NCI-H345 treated with DMSO at 0.1 percent for 48 hours (cell line): ENCODE results near the gene ADAMTSL1.
"Not testable (repeated sequence)": the region's sequence is repeated elsewhere in the genome, so short reads cannot be mapped to it uniquely, and the experiment has no call there.

Source experiments
- DNase-seq: peaks from one replicate; lab custom pipeline; 2025; ENCODE audit not compliant: unreplicated experiment; lab: John Stamatoyannopoulos, UW

ADAMTSL1 gene

DNA sequence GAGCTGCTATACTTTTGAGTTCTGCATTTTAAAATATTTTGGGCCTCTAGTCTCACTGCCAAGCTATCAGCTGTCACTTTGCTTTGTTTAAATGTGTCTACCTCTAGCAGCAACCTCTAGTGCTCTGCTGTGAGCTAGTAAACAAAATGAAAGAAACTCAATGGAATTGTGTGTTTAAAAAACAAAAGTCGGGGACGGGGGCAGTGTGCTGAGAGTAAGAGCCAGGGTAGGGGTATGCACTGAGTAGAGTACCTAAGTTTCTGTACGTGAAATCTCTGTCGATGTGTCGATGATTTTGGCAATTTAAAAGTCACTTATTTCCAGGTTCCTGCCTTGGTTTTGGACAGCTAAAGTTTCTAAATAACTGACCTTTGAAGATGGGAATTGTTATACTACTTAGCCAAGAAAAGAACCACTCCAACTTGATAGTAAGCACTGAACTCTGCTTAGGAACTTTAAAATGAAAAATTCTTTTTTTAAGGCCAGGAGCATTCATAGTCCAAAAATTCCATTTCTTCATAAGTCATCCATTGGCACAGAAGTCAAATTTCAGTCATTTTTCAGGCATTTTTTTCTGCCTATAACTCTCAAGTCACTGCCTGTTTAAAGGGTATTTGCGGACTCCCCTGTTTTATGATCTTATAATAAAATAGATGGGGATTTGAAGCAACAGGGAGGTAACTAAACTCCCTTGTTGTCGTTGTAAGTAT is 447.6 kb downstream of the ADAMTSL1 start:
- no peak for DNase-seq

DNA sequence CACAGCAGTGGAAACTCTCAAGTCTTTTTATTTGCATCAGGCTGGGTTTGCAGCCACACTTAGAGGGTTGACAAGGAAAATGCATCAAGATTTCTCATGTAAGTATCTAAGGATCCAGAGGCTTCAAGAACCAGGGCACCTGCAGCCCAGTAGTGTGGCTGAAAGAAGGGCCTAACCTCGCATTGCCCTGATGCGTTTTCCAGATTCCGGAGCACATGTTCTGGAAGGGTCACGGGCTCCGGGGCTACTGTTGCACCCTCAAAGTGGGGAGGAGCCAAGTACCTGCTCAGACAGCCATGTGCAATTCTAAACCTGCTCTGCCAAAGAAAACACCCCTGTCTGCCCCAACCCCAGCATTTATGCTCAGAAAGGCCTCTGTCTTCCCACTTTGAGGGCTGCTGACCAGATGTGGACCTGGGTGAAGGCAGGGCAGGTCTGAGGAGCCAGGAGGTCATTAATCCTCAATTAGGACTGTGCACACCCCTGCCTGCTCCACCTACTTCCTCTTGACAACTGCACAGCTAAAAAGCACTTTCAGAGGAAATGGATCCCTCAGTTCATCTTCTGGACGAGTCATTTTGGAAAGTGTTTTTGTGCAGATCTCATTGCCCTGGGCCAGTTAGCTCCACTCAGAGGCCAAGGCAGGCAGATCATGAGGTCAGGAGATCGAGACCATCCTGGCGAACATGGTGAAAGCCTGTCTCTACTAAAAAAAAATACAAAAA is 448.4 kb downstream of the ADAMTSL1 start:
- DNase-seq: no peak

DNA sequence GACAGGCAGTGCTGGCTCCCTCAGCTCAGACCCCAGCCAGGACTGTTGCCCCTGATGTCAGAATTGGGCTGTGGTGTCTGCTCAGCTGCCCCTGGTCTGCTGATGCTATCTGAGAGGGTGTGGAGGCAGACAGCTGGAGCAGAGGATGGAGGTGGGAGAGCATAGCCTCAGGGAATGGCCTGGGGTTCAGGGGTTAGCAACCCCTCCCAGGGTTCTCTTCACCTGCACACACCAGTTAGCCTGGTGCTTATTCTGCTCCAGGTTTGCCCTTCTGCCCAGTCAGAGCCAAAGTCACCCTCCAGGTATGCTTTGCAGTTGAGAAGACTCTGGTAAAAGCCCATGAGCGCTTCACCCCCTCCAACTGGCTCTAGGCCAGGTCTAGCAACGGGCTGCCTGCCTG is 449.2 kb downstream of the ADAMTSL1 start:
- no peak for DNase-seq

DNA sequence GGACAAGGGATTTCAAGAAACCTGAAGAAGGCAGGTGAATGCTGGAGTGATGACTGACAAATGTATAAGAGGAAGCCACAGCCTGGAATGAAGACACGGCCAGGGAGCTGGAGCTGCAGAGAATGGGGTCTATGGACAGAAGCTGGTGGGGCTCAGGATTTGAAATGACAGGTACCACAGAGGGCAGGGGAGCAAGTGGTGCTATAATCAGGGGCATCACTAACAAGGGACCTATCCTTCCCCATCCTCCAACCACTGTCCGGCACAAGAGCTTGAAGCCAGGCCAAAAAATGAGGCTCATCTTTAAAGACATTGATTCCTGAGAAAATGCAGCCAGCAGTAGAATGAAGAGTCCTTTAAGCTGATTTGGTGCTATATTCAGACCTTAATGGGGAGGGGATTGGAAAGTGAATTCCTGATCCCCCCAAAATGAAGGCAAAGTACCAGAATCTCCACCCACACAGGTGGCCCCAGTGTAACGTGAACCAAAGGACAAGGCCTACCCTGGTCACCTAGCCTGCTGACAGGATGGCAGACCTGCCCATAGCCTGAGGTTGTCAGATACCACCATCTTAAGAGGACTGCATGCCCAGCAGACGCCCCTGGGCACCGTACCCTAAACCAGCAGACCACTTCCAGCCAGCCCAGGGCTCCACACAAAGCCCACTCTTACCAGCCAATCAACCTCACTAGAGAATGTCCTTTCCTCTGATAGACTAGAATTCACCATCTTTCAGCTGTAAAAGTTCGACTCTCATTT is 449.9 kb downstream of the ADAMTSL1 start:
- DNase-seq: no peak

DNA sequence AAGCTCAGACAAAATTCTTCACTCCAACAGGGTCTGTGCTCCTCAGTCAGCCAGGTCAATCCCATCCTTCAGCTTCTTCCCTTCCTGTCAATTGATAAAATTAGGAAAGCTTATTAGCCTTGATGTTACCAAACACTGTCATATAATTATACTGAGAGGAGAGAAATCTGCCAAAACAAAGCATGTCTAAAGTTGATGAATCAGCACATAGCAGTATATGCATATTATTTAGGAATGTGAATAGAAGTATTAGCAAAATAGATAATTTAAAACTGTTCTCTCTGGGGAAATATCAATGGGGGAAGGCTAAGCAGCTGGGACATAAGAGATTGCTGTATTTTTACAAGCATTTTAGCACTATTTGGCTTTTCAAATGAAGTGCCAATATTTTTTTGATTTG is 451.9 kb downstream of the ADAMTSL1 start:
- no peak for DNase-seq

DNA sequence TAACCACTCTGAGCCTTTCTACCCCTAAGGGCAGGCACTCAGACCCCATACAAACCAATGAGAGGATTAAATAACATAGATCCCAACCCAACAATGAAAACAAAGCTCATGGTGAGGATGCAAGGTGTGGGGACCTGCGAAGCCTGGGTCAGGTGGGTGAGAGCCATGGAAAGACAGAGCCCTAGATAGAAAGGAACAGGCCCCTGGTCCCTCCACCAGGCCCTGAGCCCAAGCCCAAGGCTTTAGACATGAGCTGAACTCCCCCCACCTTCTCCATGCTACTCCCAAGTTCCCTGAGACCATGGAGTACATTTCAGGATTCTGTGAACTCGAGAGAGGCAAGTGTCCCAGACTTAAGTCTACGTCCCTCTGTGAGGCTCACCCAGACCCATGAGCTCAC is 452.6 kb downstream of the ADAMTSL1 start:
- DNase-seq: no peak

DNA sequence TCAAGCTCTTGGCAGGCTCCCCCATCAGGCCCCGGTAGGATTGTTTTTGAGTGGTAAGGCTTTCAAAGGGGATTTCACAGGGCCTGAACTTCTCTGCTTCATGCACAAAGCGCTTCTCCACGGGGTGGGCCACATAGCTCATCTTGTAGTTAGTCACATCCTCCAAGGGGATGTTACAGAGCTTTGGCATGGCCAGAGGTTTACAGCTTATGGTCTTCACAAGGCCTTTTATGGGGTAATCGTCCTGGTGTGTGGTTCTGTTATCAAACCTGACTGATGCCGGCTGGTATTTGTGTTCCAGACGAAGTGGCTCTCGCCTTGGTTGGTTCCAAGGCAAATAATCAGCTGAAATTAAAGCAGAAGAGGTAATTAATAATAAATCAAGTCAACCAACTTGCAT is 454.8 kb downstream of the ADAMTSL1 start:
- DNase-seq: no peak

DNA sequence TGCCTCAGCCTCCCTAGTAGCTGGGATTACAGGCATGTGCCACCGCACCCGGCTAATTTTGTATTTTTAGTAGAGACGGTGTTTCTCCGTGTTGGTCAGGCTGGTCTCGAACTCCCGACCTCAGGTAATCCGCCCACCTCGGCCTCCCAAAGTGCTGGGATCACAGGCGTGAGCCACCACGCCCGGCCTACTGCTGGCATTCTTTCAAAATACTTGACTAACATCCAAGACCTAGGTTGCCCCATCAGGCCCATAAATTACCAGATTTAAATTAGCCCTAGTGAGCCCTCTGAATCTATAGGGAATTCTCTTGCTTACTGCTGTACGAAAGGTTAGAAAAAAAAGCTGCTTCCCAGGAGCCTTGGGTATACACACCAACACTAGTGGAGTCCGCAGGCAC is 456.7 kb downstream of the ADAMTSL1 start:
- not testable (repeated sequence) for DNase-seq

DNA sequence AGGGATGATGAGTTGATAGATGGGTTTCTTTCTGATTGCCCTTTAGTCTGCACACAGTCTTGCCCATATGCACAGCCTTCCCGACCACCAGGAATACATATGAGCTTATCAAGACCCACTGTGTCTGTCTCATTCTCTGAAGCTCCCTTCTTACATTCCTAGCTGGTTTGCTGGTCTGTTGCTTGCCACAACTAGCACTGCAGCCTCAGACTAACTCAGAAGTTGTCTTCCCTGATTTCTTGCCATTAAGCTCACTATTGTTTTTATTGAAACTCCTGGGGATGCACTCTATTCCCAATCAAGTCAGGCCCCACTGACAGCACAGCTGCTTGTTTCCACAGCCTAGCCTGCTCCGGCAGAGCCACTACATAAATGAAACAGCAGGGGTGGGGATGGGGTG is 461.6 kb downstream of the ADAMTSL1 start:
- DNase-seq: no peak

DNA sequence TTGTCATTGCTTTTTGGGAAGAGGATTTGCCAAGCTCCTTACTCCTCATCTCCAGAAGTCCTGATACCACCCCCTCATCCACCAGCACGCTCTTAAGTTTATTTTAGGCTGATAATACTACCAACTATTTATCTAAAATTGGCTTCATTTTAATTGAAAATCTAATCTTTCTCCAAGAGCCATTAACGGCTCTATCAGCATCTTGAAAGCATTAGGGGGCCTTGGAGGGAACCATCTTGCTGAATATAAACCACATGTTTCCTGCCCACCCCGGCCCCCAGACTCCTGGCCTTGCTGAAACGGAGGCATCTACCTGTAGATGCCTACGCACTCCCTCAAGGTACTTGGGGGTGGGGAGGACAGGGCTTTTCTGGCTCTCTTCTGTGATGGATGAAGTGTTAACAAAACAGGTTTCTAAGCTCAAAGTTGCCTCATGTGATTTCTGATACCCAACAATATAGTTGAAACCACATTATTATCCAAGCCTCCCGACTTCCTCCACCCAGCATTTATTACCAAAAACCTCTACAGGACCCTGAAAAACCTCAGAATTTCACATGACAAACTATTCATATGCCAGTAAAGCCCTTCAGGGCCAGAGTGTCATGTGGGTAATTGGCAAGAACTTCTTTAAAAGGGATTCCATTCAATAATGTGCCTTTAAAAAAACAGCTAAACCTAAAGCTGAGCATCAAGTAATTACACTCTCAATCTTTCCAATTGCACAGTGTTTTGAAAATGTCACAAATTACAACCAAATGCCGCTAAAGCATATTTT is 462.3 kb downstream of the ADAMTSL1 start:
- DNase-seq: no peak

DNA sequence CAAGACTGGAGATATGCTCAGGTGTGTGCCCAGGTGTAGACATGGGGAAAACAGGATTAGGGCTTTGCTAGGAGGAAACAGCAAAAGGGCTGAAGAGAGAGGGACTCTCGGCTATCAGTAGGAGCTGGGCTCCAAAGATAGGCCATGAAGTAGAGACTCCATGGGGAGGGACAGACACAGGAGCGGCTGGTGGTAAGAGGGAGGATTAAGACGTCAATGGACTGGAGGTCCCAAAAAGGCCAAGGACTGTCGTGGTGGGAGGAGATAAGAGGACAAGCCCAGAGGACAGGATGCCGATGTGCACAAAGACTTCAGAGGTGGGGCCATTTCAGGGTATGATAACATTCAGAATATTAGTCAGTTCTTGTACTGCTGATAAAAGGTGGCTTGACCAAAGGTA is 466.0 kb downstream of the ADAMTSL1 start:
- DNase-seq: no peak

DNA sequence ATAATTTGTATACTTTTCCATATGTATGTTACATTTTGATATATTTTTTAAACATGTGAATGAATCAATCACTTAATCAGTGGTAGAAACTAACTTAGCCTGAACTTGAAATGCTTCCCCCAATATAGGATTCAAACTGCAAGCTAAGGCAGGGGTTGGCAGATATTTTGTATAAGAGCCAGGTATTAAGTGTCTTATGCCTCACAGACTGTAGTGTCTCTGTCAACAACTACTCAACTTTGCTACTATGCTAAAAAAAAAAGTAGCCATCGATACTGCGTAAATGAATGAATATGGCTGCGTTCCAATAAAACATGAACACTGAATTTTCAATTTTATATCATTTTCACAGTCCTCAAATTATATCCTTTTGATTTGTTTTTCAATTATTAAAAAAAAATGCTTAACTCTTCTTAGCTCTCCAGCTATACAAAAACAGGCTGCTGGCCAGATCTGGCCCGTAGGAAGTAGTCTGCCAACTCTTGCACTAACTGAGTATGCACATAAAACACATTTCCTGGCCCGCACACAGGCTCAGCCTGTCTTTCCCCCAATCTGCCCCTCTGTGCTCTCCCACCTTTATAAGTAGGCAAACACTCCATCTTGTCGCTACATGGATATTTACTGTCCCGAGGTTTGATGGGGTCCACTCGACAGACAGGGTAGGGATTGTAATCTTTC is 467.2 kb downstream of the ADAMTSL1 start:
- DNase-seq: no peak

DNA sequence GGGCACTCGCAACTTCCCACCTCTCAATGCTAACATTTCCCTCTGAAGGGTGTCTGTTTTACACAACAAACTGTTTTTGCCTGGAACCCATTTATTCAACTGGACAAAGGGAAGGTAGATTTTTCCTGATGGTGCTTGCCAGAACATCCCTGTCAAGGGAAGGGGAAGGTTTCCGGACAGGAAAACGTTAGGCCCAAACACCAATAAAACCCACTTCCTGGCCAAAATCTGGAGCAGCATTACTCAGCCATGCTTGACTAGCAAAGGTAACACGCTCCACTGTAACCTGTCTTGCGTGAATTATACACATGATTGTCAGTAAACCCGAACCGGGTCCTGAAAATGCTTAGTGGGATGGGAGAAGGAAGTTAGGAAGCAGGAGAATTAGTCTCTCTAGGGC is 468.8 kb downstream of the ADAMTSL1 start:
- DNase-seq: no peak

DNA sequence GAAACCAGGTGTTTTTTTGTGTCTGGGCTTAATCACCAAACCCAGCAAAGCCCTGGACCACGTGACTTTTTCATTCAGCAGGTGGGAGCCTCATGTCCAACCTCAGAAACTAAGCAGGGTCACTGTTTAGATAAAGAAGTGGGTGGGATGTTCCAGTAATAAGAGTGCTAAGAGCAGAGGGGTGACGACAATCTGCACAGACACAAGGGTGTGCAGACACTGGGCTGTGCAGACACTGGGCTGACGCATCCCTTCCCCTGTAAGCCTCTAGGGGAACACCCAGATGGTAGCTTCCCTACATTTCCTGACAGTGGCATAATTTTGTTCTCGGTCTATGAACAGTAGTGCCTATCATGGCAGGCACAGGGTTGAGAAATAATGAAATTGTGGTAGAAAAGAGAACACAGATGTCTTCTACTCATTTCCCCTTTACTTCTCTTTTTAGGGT is 474.0 kb downstream of the ADAMTSL1 start:
- peak; percentile 9 for DNase-seq

DNA sequence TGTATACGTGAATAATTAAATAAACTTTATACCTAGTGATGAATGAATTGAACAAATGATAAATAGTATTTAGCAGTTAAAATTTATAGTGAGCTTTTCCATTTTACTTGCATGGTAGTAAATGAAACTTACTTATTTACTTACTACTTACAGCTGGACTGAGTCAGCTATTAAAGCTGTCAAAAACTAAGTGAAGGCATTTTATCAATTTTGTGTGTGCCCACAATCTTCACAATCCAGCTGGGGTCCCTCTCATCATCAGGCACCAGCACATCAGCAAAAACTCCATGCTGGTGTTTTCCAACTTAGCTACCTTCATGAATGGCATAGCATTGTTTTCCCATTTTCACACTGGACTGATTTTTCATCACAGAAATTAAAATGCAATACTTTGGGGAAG is 478.0 kb downstream of the ADAMTSL1 start:
- no peak for DNase-seq

DNA sequence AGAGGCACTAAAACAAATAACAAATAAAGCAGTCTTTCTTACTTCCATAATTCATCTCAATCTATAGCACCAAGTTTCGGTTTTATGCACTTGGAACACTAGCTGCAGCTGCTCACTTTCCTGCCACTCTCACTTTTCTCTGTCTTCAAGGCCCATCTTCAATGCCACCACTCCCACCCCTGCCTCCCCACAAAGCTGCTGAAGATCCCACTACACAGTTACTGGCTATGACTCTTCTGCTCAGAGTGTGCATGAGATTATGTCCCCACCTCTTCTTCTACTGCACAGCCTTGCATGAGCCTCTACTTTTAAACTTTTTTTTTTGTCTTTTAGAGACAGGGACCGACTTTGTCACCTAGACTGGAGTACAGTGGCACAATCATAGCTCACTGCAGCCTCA is 481.7 kb downstream of the ADAMTSL1 start:
- no peak for DNase-seq
